ENCODE measurements around the gene IQCM.

DNA sequence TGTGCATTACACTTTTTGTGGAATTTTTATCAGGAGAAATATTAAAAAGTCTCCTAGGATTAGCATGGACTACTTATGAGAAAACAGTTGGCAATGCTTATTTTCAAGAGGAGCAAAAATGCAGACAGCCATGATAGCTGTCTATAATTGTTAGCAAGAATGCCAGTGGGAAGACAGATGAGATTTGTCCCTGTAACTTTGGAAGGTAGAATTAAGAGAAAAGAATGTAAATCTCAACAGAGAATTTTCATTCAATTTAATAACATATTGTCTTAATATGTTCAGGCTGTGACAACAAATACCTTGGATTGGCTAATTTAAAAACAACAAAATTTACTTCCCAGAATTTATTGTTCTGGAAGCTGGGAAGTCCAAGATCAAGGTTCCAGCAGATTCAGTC, 349.2 kb downstream of the IQCM start:
- TF ChIP-seq POLR2A (IDR thresholded peaks at IDR 0.05) = no peak
- TF ChIP-seq, protein P1, sequence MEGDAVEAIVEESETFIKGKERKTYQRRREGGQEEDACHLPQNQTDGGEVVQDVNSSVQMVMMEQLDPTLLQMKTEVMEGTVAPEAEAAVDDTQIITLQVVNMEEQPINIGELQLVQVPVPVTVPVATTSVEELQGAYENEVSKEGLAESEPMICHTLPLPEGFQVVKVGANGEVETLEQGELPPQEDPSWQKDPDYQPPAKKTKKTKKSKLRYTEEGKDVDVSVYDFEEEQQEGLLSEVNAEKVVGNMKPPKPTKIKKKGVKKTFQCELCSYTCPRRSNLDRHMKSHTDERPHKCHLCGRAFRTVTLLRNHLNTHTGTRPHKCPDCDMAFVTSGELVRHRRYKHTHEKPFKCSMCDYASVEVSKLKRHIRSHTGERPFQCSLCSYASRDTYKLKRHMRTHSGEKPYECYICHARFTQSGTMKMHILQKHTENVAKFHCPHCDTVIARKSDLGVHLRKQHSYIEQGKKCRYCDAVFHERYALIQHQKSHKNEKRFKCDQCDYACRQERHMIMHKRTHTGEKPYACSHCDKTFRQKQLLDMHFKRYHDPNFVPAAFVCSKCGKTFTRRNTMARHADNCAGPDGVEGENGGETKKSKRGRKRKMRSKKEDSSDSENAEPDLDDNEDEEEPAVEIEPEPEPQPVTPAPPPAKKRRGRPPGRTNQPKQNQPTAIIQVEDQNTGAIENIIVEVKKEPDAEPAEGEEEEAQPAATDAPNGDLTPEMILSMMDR (IDR thresholded peaks at IDR 0.05) = no peak
